Hepatocyte (in vitro differentiated cells): ENCODE data around the gene UCHL3. TPM values are rescaled to one million over a fixed set of nuclear protein-coding genes. Genes with fewer than 3 reads are reported as not detected.
A peak's percentile ranks its signal among the peaks of the same experiment; 100 is the strongest.

Experiments used
- DNase-seq: peaks from one replicate; pipeline ENCODE4 v3.0.0-alpha.2; 2016; ENCODE audit warnings: low spot score
- H2AFZ ChIP-seq: fragments of 200-600 bp; sonication (generic); 2 replicates; pipeline ENCODE4 v1.6.0; 2016; ENCODE audit warnings: antibody characterized with exemption, mild to moderate bottlenecking
- H3K27ac ChIP-seq: fragments of 200-600 bp; sonication (generic); 2 replicates; pipeline ENCODE4 v1.5.1; 2016; ENCODE audit warnings: mild to moderate bottlenecking
- H3K27me3 ChIP-seq: fragments of 200-600 bp; sonication (generic); 2 replicates; pipeline ENCODE4 v1.6.1; 2016
- H3K36me3 ChIP-seq: fragments of 200-600 bp; sonication (generic); replicated peaks from 2 replicates; pipeline ENCODE4 v1.5.1; 2016; ENCODE audit warnings: low read depth; ENCODE audit not compliant: insufficient read depth
- H3K4me1 ChIP-seq: fragments of 200-600 bp; sonication (generic); 2 replicates; pipeline ENCODE4 v1.5.1; 2016; ENCODE audit warnings: mild to moderate bottlenecking, moderate library complexity; ENCODE audit not compliant: insufficient read depth
- H3K4me2 ChIP-seq: fragments of 200-600 bp; sonication (generic); 2 replicates; pipeline ENCODE4 v1.6.0; 2016
- H3K4me3 ChIP-seq: fragments of 200-600 bp; sonication (generic); 2 replicates; pipeline ENCODE4 v1.5.1; 2016; ENCODE audit warnings: mild to moderate bottlenecking
- H3K79me2 ChIP-seq: fragments of 200-600 bp; sonication (generic); 2 replicates; pipeline ENCODE4 v1.6.0; 2017; ENCODE audit warnings: mild to moderate bottlenecking
- H3K9me2 ChIP-seq: fragments of 200-600 bp; sonication (generic); replicated peaks from 2 replicates; pipeline ENCODE4 v1.6.0; 2017; ENCODE audit warnings: mild to moderate bottlenecking; ENCODE audit not compliant: insufficient read depth
- H3K9me3 ChIP-seq: fragments of 200-600 bp; sonication (generic); 2 replicates; pipeline ENCODE4 v1.5.1; 2016; ENCODE audit warnings: low read depth, mild to moderate bottlenecking
- H4K20me1 ChIP-seq: fragments of 200-600 bp; sonication (generic); 2 replicates; pipeline ENCODE4 v1.6.0; 2016; ENCODE audit warnings: mild to moderate bottlenecking; ENCODE audit not compliant: insufficient read depth, poor library complexity, severe bottlenecking
- CTCF ChIP-seq: fragments of 200-600 bp; sonication (generic); IDR thresholded peaks from 2 replicates; pipeline ENCODE4 v1.5.1; 2016; ENCODE audit warnings: antibody characterized with exemption, mild to moderate bottlenecking; ENCODE audit not compliant: poor library complexity
- EZH2 ChIP-seq: fragments of 200-600 bp; sonication (generic); IDR thresholded peaks from 2 replicates; pipeline ENCODE4 v1.6.1; 2016; ENCODE audit warnings: antibody characterized with exemption, mild to moderate bottlenecking, borderline replicate concordance
- EZH2phosphoT487 ChIP-seq: fragments of 200-600 bp; sonication (generic); IDR thresholded peaks from one replicate; pipeline ENCODE4 v1.6.1; 2018; ENCODE audit warnings: antibody characterized with exemption, mild to moderate bottlenecking, low read depth, moderate library complexity; ENCODE audit not compliant: unreplicated experiment, severe bottlenecking
- WGBS: methylation state at CpG from one replicate; pipeline ENCODE4 v1.1.6; 2016; ENCODE audit warnings: low lambda C conversion rate; ENCODE audit errors: missing lambda C conversion rate; 5-methylcytosine and 5-hydroxymethylcytosine counted together
- polyA plus RNA-seq: library from polyadenylated mRNA; unstranded; fragments of >200 nt; fragmentation: Nextera tagmentation; extraction: Ambion mirVana; gene quantifications from 2 replicates; pipeline ENCODE4 v1.2.1, GENCODE V29; 2016
- total RNA-seq: library from RNA; depleted of rRNA; stranded (reverse); fragments of >200 nt; gene quantifications from 2 replicates; pipeline ENCODE4 v1.2.3, GENCODE V29; 2014

Gene UCHL3
- total and polyA plus RNA-seq, 2 experiments from 2014 or later = 42.0 to 77.5 TPM

GRCh38 chr13:75635101-75635827 lies 85.7 kb downstream of the UCHL3 start:
- no peaks in the 10 kb centered on the region for H4K20me1 ChIP-seq
- peaks cover 7% of the 10 kb centered on the region for H3K4me1 ChIP-seq
- 17% methylated on average over 37 of the region's 49 CpGs for WGBS
- H3K9me3 ChIP-seq = no peaks in the 10 kb centered on the region
- H3K79me2 ChIP-seq = no peaks in the 10 kb centered on the region
- no peaks in the 10 kb centered on the region for H3K9me2 ChIP-seq
- peak overlapping the region; percentile 92 for H2AFZ ChIP-seq
- H3K27me3 ChIP-seq = peaks cover 12% of the 10 kb centered on the region
- peak overlapping the region; percentile 66 for H3K27ac ChIP-seq
- peak overlapping the region; percentile 92 for H3K4me2 ChIP-seq
- DNase-seq = peak; percentile 5
- H3K4me3 ChIP-seq = peak overlapping the region; percentile 95
- no peak for TF ChIP-seq EZH2
- TF ChIP-seq CTCF = no peak
- TF ChIP-seq EZH2phosphoT487 = no peak
- no peaks in the 10 kb centered on the region for H3K36me3 ChIP-seq

- H3K4me3 ChIP-seq = peak within 1 kb of the TSS; percentile 95
Observed at GRCh38 chr13:75635828-75636435, 86.3 kb downstream of the UCHL3 start, which contains the start of gene LMO7. LMO7 (plus strand) TSS chr13:75636330; CDS start chr13:75636658, 328 bp downstream.

GRCh38 chr13:75636436-75637180 lies 87.0 kb downstream of the UCHL3 start:
- TF ChIP-seq EZH2phosphoT487 (no peak), CTCF (no peak), EZH2 (peak; percentile 34)
- peak; percentile 43 for DNase-seq
- WGBS = 2% methylated on average over 57 of the region's 58 CpGs
- Histone ChIP-seq H3K9me3 (no peaks in the 10 kb centered on the region), H3K27ac (peak overlapping the region; percentile 66), H3K4me3 (peak overlapping the region; percentile 95), H3K4me1 (peaks cover 7% of the 10 kb centered on the region), H3K79me2 (peaks cover 3% of the 10 kb centered on the region), H4K20me1 (no peaks in the 10 kb centered on the region), H2AFZ (peak overlapping the region; percentile 92), H3K9me2 (no peaks in the 10 kb centered on the region), H3K36me3 (no peaks in the 10 kb centered on the region), H3K27me3 (peaks cover 12% of the 10 kb centered on the region), H3K4me2 (peak overlapping the region; percentile 92)

More at GRCh38 chr13:75635828-75636435, 86.3 kb downstream of the UCHL3 start, which contains the start of gene LMO7:
- Histone ChIP-seq H2AFZ (peak within 1 kb of the TSS; percentile 92), H3K9me3 (no peaks in the 10 kb centered on the region), H3K27ac (peak within 1 kb of the TSS; percentile 66), H3K27me3 (peaks cover 12% of the 10 kb centered on the region), H3K79me2 (peaks cover 3% of the 10 kb centered on the region), H3K9me2 (no peaks in the 10 kb centered on the region), H3K4me2 (peak within 1 kb of the TSS; percentile 92), H3K4me1 (peaks cover 7% of the 10 kb centered on the region), H3K36me3 (no peaks in the 10 kb centered on the region), H4K20me1 (no peaks in the 10 kb centered on the region)
- TF ChIP-seq EZH2phosphoT487 (no peak), EZH2 (no peak), CTCF (no peak)
- 0% methylated on average over 16 of the region's 76 CpGs for WGBS
- peak; percentile 67 for DNase-seq
